ENCODE results near the gene ACOX3.
"Not testable (repeated sequence)": the region's sequence is repeated elsewhere in the genome, so short reads cannot be mapped to it uniquely, and the experiment has no call there.

The ACOX3 gene

DNA sequence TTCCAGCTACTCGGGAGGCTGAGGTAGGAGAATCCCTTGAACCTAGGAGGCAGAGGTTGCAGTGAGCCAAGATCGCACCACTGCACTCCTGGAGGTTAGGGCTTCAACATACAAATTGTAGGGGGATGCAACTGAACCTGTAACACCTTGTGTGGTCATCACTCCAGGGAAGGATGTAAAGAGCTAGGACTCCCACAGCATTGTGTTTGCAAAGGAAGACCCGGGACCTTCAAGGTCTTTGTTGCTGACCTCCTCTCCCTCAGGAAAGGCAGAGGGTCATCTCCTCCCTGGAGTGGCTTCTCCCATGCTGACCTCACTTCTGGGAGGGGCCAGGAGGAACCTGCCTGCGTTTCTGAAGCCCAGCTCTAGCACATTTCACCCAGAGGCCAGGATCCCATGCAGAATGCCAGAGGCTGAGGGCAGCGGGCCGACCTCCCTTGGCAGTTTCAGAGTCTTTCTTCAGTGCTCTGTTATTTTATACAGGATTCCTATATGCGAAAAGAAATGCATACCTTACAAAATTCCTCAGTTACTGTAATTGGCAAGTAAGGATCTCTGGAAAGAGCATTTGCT, 90.8 kb downstream of the ACOX3 start:
- Histone ChIP-seq H3K9me3 (no peaks in the 10 kb centered on the region), H3K36me3 (no peaks in the 10 kb centered on the region), H3K27me3 (no peaks in the 10 kb centered on the region)

DNA sequence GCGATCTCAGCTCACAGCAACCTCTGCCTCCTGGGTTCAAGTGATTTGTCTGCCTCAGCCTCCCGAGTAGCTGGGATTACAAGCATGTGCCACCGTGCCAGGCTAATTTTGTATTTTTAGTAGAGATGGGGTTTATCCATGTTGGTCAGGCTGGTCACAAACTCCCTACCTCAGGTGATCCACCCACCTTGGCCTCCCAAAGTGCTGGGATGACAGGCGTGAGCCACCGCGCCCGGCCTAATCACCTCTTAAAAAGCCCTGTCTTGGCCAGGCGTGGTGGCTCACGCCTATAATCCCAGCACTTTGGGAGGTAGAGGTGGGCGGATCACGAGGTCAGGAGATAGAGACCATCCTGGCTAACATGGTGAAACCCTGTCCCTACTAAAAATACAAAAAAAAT, 91.3 kb downstream of the ACOX3 start:
- DNase-seq; H3K4me1 ChIP-seq; H3K4me3 ChIP-seq (ENCODE audit: low read depth, low read length); H3K9me3 ChIP-seq; H3K36me3 ChIP-seq; H3K27me3 ChIP-seq: not testable (repeated sequence)

More for the DNA sequence above, 90.8 kb downstream of the ACOX3 start:
- H3K4me1 ChIP-seq: no peaks in the 10 kb centered on the region
- DNase-seq: no peak
- TF ChIP-seq, protein P1, sequence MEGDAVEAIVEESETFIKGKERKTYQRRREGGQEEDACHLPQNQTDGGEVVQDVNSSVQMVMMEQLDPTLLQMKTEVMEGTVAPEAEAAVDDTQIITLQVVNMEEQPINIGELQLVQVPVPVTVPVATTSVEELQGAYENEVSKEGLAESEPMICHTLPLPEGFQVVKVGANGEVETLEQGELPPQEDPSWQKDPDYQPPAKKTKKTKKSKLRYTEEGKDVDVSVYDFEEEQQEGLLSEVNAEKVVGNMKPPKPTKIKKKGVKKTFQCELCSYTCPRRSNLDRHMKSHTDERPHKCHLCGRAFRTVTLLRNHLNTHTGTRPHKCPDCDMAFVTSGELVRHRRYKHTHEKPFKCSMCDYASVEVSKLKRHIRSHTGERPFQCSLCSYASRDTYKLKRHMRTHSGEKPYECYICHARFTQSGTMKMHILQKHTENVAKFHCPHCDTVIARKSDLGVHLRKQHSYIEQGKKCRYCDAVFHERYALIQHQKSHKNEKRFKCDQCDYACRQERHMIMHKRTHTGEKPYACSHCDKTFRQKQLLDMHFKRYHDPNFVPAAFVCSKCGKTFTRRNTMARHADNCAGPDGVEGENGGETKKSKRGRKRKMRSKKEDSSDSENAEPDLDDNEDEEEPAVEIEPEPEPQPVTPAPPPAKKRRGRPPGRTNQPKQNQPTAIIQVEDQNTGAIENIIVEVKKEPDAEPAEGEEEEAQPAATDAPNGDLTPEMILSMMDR (IDR thresholded peaks at IDR 0.05; ENCODE audit: low read depth, low read length): no peak
- no peak overlapping the region for H3K4me3 ChIP-seq (ENCODE audit: low read depth, low read length)

DNA sequence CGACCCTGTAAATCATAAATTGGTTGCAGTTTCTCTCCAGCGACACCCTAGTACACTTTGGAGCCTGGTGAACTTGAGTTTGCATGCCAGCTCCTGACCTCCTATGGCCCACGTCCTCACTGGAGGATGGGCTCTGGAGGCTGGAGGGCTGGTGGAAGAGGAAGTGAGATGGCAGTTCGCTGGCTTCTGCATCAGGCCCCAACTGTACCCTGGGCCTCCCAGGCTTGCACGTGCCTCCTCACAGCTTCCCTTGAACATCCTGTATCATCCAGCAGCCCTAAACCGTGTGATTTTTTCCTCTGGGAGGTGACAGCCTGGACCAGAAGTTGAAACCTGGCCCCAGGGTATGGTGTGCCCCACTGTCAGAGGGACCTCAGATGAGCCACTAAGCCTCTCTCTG, 92.5 kb downstream of the ACOX3 start:
- no peak for DNase-seq
- no peaks in the 10 kb centered on the region for H3K36me3 ChIP-seq
- H3K9me3 ChIP-seq: no peaks in the 10 kb centered on the region
- no peaks in the 10 kb centered on the region for H3K4me1 ChIP-seq
- no peaks in the 10 kb centered on the region for H3K27me3 ChIP-seq
- TF ChIP-seq, protein P1 (IDR thresholded peaks at IDR 0.05; ENCODE audit: low read depth, low read length): no peak
- H3K4me3 ChIP-seq (ENCODE audit: low read depth, low read length): no peak overlapping the region

DNA sequence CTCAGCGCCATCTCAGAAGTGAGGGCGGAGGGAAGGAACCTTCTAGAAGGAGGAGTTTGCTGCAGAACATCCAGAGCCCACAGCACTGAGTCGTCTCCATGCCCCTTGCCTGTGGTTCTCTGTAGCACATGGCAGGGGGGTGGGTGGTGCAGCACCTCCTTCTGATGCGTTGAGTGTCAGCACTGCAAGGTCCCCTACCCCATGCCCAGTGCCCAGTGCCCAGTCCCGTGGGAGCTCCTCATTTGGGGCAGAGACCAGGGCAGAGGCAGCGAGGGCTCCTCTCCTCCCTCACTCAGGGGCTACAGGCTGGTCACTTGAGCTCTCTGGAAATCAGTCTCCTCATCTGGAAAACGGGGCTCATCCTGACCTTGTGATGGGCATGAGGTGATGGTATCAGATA, 92.9 kb downstream of the ACOX3 start:
- no peaks in the 10 kb centered on the region for H3K36me3 ChIP-seq
- H3K4me3 ChIP-seq (ENCODE audit: low read depth, low read length): no peak overlapping the region
- no peak for DNase-seq
- H3K4me1 ChIP-seq: no peaks in the 10 kb centered on the region
- no peaks in the 10 kb centered on the region for H3K9me3 ChIP-seq
- no peaks in the 10 kb centered on the region for H3K27me3 ChIP-seq
- TF ChIP-seq, protein P1 (IDR thresholded peaks at IDR 0.05; ENCODE audit: low read depth, low read length): no peak

DNA sequence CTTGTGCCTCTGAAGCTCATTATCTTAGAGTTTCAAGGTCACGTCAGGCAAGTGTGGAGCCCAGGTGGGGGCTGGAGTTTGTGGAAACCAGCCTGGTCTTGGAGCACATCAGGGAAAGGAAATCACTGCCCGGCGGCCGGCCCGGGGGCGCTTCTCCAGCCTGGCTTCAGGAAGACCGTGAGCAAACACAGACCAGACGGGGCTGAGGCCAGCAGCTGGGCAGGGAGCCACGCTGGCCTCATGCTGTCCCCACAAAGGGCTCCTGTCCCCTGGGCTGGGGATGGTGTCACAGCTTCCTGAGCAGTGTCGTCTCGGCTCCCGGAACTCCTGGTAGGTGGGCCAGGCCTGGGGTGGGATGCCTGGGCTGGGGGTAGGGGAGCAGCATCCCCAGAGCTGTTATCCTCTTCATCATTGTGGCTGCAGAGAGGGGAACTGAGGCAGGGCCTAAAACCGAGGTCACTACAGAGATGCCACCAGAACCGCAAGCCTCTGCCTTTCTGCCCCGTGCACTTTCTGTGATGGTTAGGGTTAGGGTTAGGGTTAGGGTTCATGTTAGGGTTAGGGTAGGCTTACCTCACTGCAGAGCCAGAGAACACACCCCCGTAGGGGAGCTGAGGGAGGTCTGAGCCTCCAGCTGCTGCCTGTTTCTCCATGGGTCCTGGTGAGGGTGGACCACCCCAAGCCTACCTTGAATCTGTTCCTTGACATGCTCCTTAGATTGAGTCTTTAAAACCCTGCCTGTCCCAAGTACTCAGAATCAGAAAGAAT, 93.5 kb downstream of the ACOX3 start:
- Histone ChIP-seq H3K9me3 (no peaks in the 10 kb centered on the region), H3K4me1 (no peaks in the 10 kb centered on the region), H3K4me3 (ENCODE audit: low read depth, low read length) (no peak overlapping the region), H3K36me3 (no peaks in the 10 kb centered on the region), H3K27me3 (no peaks in the 10 kb centered on the region)
- no peak for DNase-seq
- TF ChIP-seq, protein P1 (IDR thresholded peaks at IDR 0.05; ENCODE audit: low read depth, low read length): no peak

DNA sequence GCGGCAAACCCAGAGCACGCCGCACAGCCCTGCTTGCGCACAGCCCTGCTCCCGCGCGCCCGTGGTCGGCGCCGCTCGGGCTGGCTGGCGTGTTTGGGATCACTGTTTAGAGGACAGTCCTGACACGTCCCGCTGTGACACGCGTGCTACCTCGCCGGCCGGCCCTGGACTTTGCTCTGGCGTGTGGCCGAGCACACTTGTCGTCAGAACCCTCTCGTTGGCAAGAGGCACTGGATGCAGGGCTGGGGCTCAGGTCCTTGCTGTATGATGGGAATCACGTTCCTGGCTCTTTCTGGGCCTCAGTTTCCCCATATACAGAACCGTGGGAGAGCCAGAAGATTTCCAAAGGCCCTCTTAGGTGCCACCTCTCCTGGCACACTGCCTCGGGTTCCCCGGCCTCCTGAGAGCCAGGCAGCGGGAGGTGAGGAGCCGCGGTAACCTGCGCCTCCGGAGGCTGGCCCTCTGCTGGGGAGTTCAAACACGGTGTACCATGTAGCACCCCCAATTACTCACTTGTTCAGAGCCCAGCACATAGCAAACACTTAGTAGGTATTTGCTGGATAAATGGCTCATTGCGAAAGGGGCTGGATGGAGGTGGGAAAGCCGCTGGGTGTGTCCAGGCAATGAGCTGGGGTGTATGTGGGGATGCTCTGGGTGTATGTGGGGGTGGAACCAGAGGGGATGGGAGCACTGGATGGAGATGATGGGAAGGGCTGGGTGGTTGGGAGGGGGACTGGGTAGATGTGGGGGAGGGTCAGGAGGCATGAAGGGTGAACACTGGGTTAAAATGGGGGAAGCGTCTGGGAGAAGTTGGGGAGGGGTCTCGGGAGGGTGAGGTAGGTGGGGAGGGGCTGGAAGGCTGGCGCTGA, 94.3 kb downstream of the ACOX3 start:
- DNase-seq: no peak
- H3K9me3 ChIP-seq: no peaks in the 10 kb centered on the region
- no peak overlapping the region for H3K4me3 ChIP-seq (ENCODE audit: low read depth, low read length)
- no peaks in the 10 kb centered on the region for H3K27me3 ChIP-seq
- no peaks in the 10 kb centered on the region for H3K4me1 ChIP-seq
- TF ChIP-seq, protein P1 (IDR thresholded peaks at IDR 0.05; ENCODE audit: low read depth, low read length): no peak
- H3K36me3 ChIP-seq: no peaks in the 10 kb centered on the region

Data from BE2C (cell line).